ENCODE results near the gene D2HGDH. TPM values are rescaled to one million over a fixed set of nuclear protein-coding genes. Genes with fewer than 3 reads are reported as not detected.

The D2HGDH gene
- total and polyA plus RNA-seq, 3 experiments from 2014 or later, result 5.7 to 23.4 (median 22.9) TPM

DNA sequence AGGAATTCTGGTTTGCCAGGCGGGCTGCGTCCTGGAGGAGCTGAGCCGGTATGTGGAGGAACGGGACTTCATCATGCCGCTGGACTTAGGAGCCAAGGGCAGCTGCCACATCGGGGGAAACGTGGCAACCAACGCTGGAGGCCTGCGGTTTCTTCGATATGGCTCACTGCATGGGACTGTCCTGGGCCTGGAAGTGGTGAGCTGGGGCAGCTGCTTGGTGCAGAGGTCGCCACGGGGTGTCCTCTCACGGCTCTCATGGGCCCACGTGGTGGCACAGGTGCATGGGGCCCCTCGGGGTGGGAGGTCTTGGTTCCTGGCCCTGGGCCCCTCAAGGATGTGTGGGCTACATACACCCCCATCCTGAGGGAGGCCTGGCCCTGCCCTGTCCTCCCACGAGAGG is 9.2 kb downstream of the D2HGDH start:
- Histone ChIP-seq H3K36me3 (ENCODE audit: insufficient read depth, low read length) (no peaks in the 10 kb centered on the region), H3K9me3 (ENCODE audit: low read length) (no peaks in the 10 kb centered on the region), H3K27ac (ENCODE audit: low read depth, low read length) (no peak overlapping the region), H3K4me3 (ENCODE audit: low read length) (no peak overlapping the region), H3K4me1 (ENCODE audit: insufficient read depth, low read length) (peaks cover 26% of the 10 kb centered on the region), H3K27me3 (ENCODE audit: insufficient read depth, low read length, poor library complexity, severe bottlenecking) (no peaks in the 10 kb centered on the region)
- H3K27me3 Mint-ChIP-seq, result no peaks in the 10 kb centered on the region
- ChIA-PET CTCF (interaction anchor here (1.1 kb wide), 1 partner anchor 19 kb away, joined by 5 read pairs; no protein-coding TSS in a partner anchor), POLR2A (no interaction called here)
- H3K4me1 Mint-ChIP-seq, result peaks cover 26 to 36% (median 30%) of the 10 kb centered on the region in 3 donors
- H3K27ac Mint-ChIP-seq, result no peak overlapping the region
- H3K36me3 Mint-ChIP-seq, result peaks cover 12 to 41% (median 15%) of the 10 kb centered on the region in 3 donors
- no peak overlapping the region for H3K4me3 Mint-ChIP-seq
- DNase-seq, result no peak
- no peaks in the 10 kb centered on the region for H3K9me3 Mint-ChIP-seq

DNA sequence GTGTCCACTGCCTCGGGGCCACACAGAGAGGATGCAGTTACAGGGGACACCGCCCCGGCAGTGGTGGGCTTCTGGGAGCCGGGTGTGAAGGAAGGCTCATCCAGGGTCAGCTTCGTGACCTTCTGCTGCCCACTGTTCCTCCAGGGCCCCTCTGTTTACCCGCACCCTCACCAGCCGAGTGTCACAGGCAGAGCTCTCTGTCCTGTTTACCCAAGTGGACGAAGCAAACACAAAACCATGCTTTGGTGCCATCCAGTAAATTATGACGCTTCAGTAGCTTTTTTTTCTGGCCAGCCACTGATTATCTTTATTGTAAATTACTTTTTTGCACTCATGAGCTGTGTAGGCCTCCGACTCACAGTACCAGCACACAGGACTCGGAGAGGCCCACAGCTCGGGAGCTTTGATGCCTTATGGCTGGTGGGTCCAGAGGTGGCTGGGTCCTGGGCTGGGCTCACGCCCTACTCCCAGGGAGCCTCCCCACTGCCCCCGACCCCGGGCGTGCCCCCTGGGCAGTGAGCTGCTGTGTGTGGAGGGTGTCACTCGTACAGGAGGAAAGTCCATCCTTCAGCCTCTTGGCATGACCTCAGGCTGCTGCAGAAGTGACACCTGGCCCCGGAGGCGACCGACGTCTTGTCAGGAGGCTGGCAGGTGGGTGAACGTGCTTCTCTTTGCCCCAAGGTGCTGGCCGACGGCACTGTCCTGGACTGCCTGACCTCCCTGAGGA is 9.8 kb downstream of the D2HGDH start:
- Mint-ChIP-seq H3K27me3 (no peaks in the 10 kb centered on the region), H3K9me3 (no peaks in the 10 kb centered on the region), H3K27ac (no peak overlapping the region), H3K4me3 (no peak overlapping the region), H3K36me3 (peaks cover 12 to 45% (median 15%) of the 10 kb centered on the region in 3 donors), H3K4me1 (peaks cover 23 to 30% (median 25%) of the 10 kb centered on the region in 3 donors)
- Histone ChIP-seq H3K4me3 (ENCODE audit: low read length) (no peak overlapping the region), H3K27ac (ENCODE audit: low read depth, low read length) (no peak overlapping the region), H3K9me3 (ENCODE audit: low read length) (no peaks in the 10 kb centered on the region), H3K36me3 (ENCODE audit: insufficient read depth, low read length) (no peaks in the 10 kb centered on the region), H3K4me1 (ENCODE audit: insufficient read depth, low read length) (peaks cover 26% of the 10 kb centered on the region), H3K27me3 (ENCODE audit: insufficient read depth, low read length, poor library complexity, severe bottlenecking) (no peaks in the 10 kb centered on the region)
- DNase-seq, result no peak
- ChIA-PET CTCF (interaction anchor here (0.5 to 1.1 kb wide), 2 partner anchors 18 to 486 kb away, joined by 3 to 5 read pairs; no protein-coding TSS in a partner anchor), POLR2A (no interaction called here)

DNA sequence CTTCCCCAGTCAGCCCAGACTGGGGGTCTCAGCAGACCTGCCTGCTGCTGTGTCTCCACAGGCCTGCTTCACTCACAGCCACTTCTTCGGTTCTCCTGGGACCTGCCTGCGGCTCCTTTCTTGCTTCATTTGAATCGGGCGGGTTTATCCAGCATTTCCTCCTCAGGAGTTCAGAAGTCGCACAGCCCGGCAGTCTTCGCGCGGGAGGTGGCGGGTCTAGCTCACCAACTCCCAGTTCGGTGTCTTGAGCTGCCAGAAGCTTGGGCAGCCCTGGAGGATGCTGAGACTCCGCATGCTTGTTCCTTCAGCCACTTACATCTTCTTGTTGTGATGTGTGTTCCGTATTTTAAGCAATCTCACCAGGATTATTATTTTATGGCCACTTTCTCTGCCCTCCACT is 10.8 kb downstream of the D2HGDH start:
- Histone ChIP-seq H3K36me3 (ENCODE audit: insufficient read depth, low read length) (no peaks in the 10 kb centered on the region), H3K9me3 (ENCODE audit: low read length) (no peaks in the 10 kb centered on the region), H3K4me1 (ENCODE audit: insufficient read depth, low read length) (peaks cover 17% of the 10 kb centered on the region), H3K27ac (ENCODE audit: low read depth, low read length) (no peak overlapping the region), H3K27me3 (ENCODE audit: insufficient read depth, low read length, poor library complexity, severe bottlenecking) (no peaks in the 10 kb centered on the region), H3K4me3 (ENCODE audit: low read length) (no peak overlapping the region)
- POLR2A ChIA-PET, result no interaction called here
- no peak for DNase-seq
- Mint-ChIP-seq H3K9me3 (no peaks in the 10 kb centered on the region), H3K36me3 (peaks cover 12 to 53% (median 15%) of the 10 kb centered on the region in 3 donors), H3K4me3 (no peak overlapping the region), H3K4me1 (peaks cover 13 to 19% (median 17%) of the 10 kb centered on the region in 3 donors), H3K27me3 (no peaks in the 10 kb centered on the region), H3K27ac (peak overlapping the region in 2 of 8 donors; percentile 40 to 52)
- CTCF ChIA-PET, result no interaction called here

- H3K4me1 Mint-ChIP-seq, result peaks cover 6 to 11% (median 8%) of the 10 kb centered on the region in 3 donors
- Histone ChIP-seq H3K27ac (ENCODE audit: low read depth, low read length) (no peak overlapping the region), H3K4me1 (ENCODE audit: insufficient read depth, low read length) (peaks cover 9% of the 10 kb centered on the region), H3K4me3 (ENCODE audit: low read length) (no peak overlapping the region), H3K9me3 (ENCODE audit: low read length) (no peaks in the 10 kb centered on the region), H3K27me3 (ENCODE audit: insufficient read depth, low read length, poor library complexity, severe bottlenecking) (no peaks in the 10 kb centered on the region), H3K36me3 (ENCODE audit: insufficient read depth, low read length) (no peaks in the 10 kb centered on the region)
- no peaks in the 10 kb centered on the region for H3K9me3 Mint-ChIP-seq
- H3K4me3 Mint-ChIP-seq, result no peak overlapping the region
- no peak for DNase-seq
- CTCF ChIA-PET, result interaction anchor here (2.4 kb wide), 1 partner anchor 17 kb away, joined by 7 read pairs; no protein-coding TSS in a partner anchor
- peaks cover 14 to 56% (median 15%) of the 10 kb centered on the region in 3 donors for H3K36me3 Mint-ChIP-seq
- H3K27me3 Mint-ChIP-seq, result no peaks in the 10 kb centered on the region
- POLR2A ChIA-PET, result no interaction called here
- peak overlapping the region in 4 of 8 donors; percentile 6 to 52 (median 16) for H3K27ac Mint-ChIP-seq
Observed at GRCh38 chr2:241746084-241746483, 11.7 kb downstream of the D2HGDH start.

GRCh38 chr2:241748468-241749256 is 14.2 kb downstream of the D2HGDH start:
- ChIA-PET CTCF (no interaction called here), POLR2A (no interaction called here)
- Mint-ChIP-seq H3K36me3 (peaks cover 14 to 65% (median 15%) of the 10 kb centered on the region in 3 donors), H3K9me3 (no peaks in the 10 kb centered on the region), H3K4me3 (no peak overlapping the region), H3K27me3 (no peaks in the 10 kb centered on the region), H3K27ac (peak overlapping the region in 1 of 8 donors; percentile 84), H3K4me1 (peaks cover 4 to 6% (median 4%) of the 10 kb centered on the region in 3 donors)
- no peaks in the 10 kb centered on the region for H3K4me1 ChIP-seq (ENCODE audit: insufficient read depth, low read length)
- no peak for DNase-seq
- H3K36me3 ChIP-seq (ENCODE audit: insufficient read depth, low read length), result no peaks in the 10 kb centered on the region
- H3K27me3 ChIP-seq (ENCODE audit: insufficient read depth, low read length, poor library complexity, severe bottlenecking), result no peaks in the 10 kb centered on the region
- H3K4me3 ChIP-seq (ENCODE audit: low read length), result no peak overlapping the region
- no peaks in the 10 kb centered on the region for H3K9me3 ChIP-seq (ENCODE audit: low read length)
- no peak overlapping the region for H3K27ac ChIP-seq (ENCODE audit: low read depth, low read length)

DNA sequence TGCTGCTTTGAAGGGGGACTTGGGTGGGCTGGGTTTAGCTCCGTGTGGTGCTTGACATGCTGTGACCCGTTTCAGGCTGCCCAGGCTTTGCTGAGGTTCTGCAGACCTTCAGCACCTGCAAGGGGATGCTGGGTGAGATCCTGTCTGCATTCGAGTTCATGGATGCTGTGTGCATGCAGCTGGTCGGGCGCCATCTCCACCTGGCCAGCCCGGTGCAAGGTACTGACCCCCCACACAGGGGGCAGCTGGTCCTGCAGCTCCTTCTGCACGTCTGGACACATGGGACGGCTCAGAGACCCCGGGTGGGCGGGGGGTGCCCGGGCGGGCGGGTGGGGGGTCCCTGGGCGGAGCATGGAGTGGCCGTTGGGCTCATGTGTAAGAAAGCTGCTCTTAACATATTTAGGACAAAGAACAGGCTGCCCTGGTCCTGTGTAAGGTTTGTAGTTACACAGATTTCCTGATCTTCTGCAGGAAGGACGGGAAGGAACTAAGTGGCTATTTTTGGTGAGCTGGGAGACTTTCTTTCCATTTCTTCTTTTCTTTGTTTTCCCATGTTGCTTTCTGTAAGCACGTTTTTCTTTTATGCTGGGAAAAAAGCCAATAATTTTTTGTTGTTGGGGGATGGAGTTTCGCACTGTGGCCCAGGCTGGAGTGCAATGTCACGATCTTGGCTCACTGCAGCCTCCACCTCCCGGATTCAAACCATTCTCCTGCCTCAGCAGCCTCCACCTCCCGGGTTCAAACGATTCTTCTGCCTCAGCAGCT is 15.8 kb downstream of the D2HGDH start:
- DNase-seq, result no peak
- Mint-ChIP-seq H3K9me3 (no peaks in the 10 kb centered on the region), H3K27ac (no peak overlapping the region), H3K27me3 (no peaks in the 10 kb centered on the region), H3K4me3 (no peak overlapping the region), H3K4me1 (peaks cover 4 to 6% (median 4%) of the 10 kb centered on the region in 3 donors), H3K36me3 (peaks cover 15 to 62% (median 15%) of the 10 kb centered on the region in 3 donors)
- no peak overlapping the region for H3K4me3 ChIP-seq (ENCODE audit: low read length)
- ChIA-PET POLR2A (no interaction called here), CTCF (no interaction called here)
- H3K36me3 ChIP-seq (ENCODE audit: insufficient read depth, low read length), result no peaks in the 10 kb centered on the region
- H3K27me3 ChIP-seq (ENCODE audit: insufficient read depth, low read length, poor library complexity, severe bottlenecking), result no peaks in the 10 kb centered on the region
- H3K9me3 ChIP-seq (ENCODE audit: low read length), result no peaks in the 10 kb centered on the region
- H3K27ac ChIP-seq (ENCODE audit: low read depth, low read length), result no peak overlapping the region
- no peaks in the 10 kb centered on the region for H3K4me1 ChIP-seq (ENCODE audit: insufficient read depth, low read length)

DNA sequence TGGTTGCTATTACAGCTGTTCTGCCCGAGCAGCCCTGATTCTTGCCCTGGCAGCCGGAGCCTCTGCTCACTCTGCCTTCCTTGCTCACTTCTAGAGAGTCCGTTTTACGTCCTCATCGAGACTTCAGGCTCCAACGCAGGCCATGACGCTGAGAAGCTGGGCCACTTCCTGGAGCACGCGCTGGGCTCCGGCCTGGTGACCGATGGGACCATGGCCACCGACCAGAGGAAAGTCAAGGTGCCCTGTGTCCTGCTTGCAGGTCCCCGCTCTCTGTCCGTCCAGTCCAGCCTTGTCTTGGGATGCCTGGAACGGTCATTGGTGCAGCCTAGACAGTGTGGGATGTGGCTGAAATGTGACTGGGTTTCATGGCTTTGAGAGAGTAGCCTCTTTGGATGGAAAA is 16.7 kb downstream of the D2HGDH start:
- H3K27me3 Mint-ChIP-seq, result no peaks in the 10 kb centered on the region
- no peak for DNase-seq
- H3K27ac Mint-ChIP-seq, result no peak overlapping the region
- ChIA-PET CTCF (no interaction called here), POLR2A (interaction anchor here (0.5 kb wide), 1 partner anchor 84 kb away, joined by 3 read pairs; no protein-coding TSS in a partner anchor)
- no peak overlapping the region for H3K4me3 Mint-ChIP-seq
- no peaks in the 10 kb centered on the region for H3K9me3 ChIP-seq (ENCODE audit: low read length)
- H3K4me1 ChIP-seq (ENCODE audit: insufficient read depth, low read length), result no peaks in the 10 kb centered on the region
- no peaks in the 10 kb centered on the region for H3K36me3 ChIP-seq (ENCODE audit: insufficient read depth, low read length)
- no peak overlapping the region for H3K4me3 ChIP-seq (ENCODE audit: low read length)
- no peaks in the 10 kb centered on the region for H3K27me3 ChIP-seq (ENCODE audit: insufficient read depth, low read length, poor library complexity, severe bottlenecking)
- H3K36me3 Mint-ChIP-seq, result peaks cover 6 to 60% (median 8%) of the 10 kb centered on the region in 3 donors
- peaks cover 0 to 4% (median 4%) of the 10 kb centered on the region in 3 donors for H3K4me1 Mint-ChIP-seq
- no peaks in the 10 kb centered on the region for H3K9me3 Mint-ChIP-seq
- no peak overlapping the region for H3K27ac ChIP-seq (ENCODE audit: low read depth, low read length)
